Nephron progenitor cell (in vitro differentiated cells): ENCODE results near the gene FAM43B.

Source experiments
- DNase-seq: peaks from one replicate; pipeline ENCODE4 v3.0.0; 2021
- H3K27ac Mint-ChIP-seq: 2 replicates; pipeline ENCODE4 v1.8.0; 2021; ENCODE audit warnings: mild to moderate bottlenecking, moderate library complexity, mixed read lengths
- H3K27me3 Mint-ChIP-seq: 2 replicates; pipeline ENCODE4 v1.8.0; 2021; ENCODE audit warnings: mild to moderate bottlenecking, low read depth, mixed read lengths; ENCODE audit not compliant: poor library complexity
- H3K36me3 Mint-ChIP-seq: 2 replicates; pipeline ENCODE4 v1.8.0; 2021; ENCODE audit warnings: low read depth, mixed read lengths
- H3K4me1 Mint-ChIP-seq: 2 replicates; pipeline ENCODE4 v1.8.0; 2021; ENCODE audit warnings: mixed read lengths
- H3K4me3 Mint-ChIP-seq: 2 replicates; pipeline ENCODE4 v1.8.0; 2021; ENCODE audit warnings: mild to moderate bottlenecking, moderate library complexity, mixed read lengths
- H3K9me3 Mint-ChIP-seq: 2 replicates; pipeline ENCODE4 v1.8.0; 2021; ENCODE audit warnings: mild to moderate bottlenecking, moderate library complexity, mixed read lengths
- TF ChIP-seq, protein P1 (sequence below): fragments of 200-600 bp; sonication (generic); IDR thresholded peaks from 2 replicates; pipeline ENCODE4 v1.5.0; 2021; ENCODE audit warnings: antibody characterized with exemption

The FAM43B gene

DNA sequence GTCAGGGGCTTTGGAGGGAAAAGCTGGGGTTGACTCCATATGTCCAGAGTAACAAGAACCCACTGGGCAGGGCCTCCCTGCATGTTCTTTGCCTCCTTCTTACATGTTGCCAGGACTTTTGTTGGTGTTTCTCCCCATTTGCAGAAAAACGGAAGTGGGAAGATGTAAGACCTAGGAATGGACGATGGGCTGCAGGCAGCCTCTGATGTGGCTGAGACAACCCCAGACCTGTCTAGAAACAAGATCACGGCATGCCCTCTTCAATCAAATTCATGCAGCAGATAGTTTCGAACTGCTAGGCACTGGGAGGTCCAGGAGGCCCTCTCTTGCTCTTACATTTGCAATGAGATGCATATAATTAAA lies 3.4 kb downstream of the FAM43B start:
- no peak overlapping the region for H3K4me3 Mint-ChIP-seq
- TF ChIP-seq, protein P1, sequence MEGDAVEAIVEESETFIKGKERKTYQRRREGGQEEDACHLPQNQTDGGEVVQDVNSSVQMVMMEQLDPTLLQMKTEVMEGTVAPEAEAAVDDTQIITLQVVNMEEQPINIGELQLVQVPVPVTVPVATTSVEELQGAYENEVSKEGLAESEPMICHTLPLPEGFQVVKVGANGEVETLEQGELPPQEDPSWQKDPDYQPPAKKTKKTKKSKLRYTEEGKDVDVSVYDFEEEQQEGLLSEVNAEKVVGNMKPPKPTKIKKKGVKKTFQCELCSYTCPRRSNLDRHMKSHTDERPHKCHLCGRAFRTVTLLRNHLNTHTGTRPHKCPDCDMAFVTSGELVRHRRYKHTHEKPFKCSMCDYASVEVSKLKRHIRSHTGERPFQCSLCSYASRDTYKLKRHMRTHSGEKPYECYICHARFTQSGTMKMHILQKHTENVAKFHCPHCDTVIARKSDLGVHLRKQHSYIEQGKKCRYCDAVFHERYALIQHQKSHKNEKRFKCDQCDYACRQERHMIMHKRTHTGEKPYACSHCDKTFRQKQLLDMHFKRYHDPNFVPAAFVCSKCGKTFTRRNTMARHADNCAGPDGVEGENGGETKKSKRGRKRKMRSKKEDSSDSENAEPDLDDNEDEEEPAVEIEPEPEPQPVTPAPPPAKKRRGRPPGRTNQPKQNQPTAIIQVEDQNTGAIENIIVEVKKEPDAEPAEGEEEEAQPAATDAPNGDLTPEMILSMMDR, result no peak
- no peaks in the 10 kb centered on the region for H3K9me3 Mint-ChIP-seq
- no peak overlapping the region for H3K27ac Mint-ChIP-seq
- peaks cover 25% of the 10 kb centered on the region for H3K27me3 Mint-ChIP-seq
- DNase-seq, result no peak
- H3K4me1 Mint-ChIP-seq, result peaks cover 12% of the 10 kb centered on the region
- no peaks in the 10 kb centered on the region for H3K36me3 Mint-ChIP-seq

DNA sequence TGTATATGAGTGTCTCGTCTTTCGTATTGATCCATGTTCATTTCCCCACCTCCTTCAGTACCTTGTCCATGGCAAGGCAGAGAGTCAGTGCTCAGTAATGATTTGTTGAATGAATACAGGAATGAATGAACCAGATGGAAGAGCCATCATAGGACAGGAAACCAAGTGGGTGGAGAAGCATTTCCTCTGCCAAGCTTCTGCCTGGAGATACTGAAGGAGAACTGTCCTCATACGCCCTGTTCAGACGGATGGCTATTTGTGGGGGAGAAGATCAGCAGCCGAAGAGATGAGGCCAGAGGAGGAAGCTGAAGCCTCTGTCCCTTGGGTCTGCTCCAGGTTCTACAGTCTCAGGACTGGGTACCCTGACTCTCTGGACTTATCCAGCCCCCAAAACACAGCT lies 5.8 kb downstream of the FAM43B start:
- Mint-ChIP-seq H3K4me3 (no peak overlapping the region), H3K9me3 (no peaks in the 10 kb centered on the region), H3K27me3 (peaks cover 5% of the 10 kb centered on the region), H3K27ac (no peak overlapping the region), H3K36me3 (no peaks in the 10 kb centered on the region), H3K4me1 (peaks cover 6% of the 10 kb centered on the region)
- TF ChIP-seq, protein P1, result no peak
- no peak for DNase-seq

DNA sequence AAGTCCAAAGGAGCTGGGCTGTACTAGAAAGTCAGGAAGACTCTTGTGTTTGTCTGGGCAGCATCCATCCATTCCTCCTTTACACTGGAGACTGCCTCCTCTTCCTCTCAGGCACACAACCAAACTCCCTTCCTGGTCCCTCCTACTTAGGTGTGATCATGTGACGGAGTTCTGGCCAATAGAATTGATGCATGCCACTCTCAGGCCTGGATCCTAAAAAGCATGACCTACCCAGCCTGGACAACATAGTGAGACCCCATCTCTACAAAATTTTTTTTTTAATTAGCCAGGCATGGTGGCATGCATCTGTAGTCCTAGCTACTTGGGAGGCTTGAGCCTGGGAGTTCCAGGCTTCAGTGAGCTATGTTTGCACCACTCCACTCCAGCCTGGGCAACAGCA lies 8.6 kb downstream of the FAM43B start:
- H3K4me3 Mint-ChIP-seq, result no peak overlapping the region
- H3K27me3 Mint-ChIP-seq, result peaks cover 29% of the 10 kb centered on the region
- DNase-seq, result no peak
- no peaks in the 10 kb centered on the region for H3K4me1 Mint-ChIP-seq
- no peak overlapping the region for H3K27ac Mint-ChIP-seq
- TF ChIP-seq, protein P1, result no peak
- no peaks in the 10 kb centered on the region for H3K36me3 Mint-ChIP-seq
- no peaks in the 10 kb centered on the region for H3K9me3 Mint-ChIP-seq

DNA sequence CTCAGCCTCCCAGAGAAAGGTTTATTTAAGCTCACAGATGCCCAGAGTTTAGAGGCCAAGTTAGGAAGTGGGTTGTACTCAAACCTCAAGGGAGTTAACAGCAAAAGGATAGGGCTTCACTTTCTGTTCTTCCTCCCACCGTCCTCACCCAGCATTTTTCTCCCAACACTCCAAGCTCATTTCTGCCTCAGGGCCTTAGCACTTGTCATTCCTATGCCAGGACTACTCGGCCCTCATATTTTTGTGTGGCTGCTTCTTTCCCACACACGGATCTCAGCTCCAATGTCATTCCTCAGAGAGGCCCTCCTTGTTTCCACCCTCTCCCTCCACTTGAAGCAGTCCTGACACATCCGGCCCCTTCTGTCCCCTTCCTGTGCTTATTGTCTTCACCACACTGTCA lies 12.9 kb downstream of the FAM43B start:
- no peak overlapping the region for H3K27ac Mint-ChIP-seq
- H3K27me3 Mint-ChIP-seq, result peaks cover 64% of the 10 kb centered on the region
- TF ChIP-seq, protein P1, result no peak
- H3K9me3 Mint-ChIP-seq, result peaks cover under 1% of the 10 kb centered on the region
- no peak overlapping the region for H3K4me3 Mint-ChIP-seq
- H3K4me1 Mint-ChIP-seq, result no peaks in the 10 kb centered on the region
- no peaks in the 10 kb centered on the region for H3K36me3 Mint-ChIP-seq
- DNase-seq, result no peak

DNA sequence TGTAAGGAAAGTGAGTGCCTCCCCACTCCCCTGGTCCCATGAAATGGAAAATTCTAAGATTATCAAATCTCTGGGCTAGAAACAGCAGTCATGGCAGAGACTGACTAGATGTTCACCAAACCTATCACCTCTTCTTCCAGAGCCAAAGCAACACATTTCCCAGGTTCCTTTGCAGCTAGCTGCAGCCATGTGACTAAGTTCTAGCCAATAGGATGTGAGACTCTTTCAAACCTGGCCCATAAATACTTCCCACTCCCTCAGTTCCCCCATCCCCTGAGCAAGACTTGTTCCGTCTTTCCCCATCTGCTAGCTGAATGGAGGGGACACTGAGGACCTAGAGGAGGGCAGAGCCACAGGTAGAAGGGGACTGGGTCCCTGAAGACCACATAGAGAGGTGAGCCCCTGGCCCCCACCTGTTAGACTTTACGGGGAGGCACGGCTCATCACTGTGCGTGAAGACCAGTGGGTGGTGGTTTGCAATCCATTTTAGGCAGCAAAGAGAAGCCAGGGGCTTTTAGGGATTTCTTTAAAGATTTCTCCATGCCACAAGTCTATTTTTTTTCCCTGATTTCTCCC lies 17.2 kb downstream of the FAM43B start:
- H3K4me3 Mint-ChIP-seq, result no peak overlapping the region
- TF ChIP-seq, protein P1, result no peak
- peaks cover 84% of the 10 kb centered on the region for H3K27me3 Mint-ChIP-seq

DNA sequence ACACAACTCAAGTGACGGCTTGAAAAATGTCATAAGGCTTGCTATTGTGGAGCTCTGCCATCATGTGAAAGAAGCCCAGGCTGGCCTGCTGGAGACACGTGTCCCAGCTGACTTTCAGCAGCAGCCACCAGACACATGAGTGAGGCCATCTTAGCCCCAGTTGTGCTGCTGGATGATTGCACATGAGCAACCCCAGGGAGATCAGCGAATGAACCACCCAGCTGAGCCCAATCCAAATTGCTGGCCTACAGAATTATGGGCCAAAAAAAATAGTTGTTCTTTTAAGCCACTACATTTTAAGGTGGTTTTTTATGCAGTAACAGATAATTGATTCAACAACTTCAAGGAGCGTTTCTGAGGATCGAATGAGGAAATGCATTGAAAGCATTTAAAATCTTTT lies 19.1 kb downstream of the FAM43B start:
- Mint-ChIP-seq H3K27ac (no peak overlapping the region), H3K27me3 (peaks cover 78% of the 10 kb centered on the region)

More for the DNA sequence above, 17.2 kb downstream of the FAM43B start:
- no peaks in the 10 kb centered on the region for H3K36me3 Mint-ChIP-seq
- peaks cover 13% of the 10 kb centered on the region for H3K9me3 Mint-ChIP-seq
- DNase-seq, result no peak
- H3K4me1 Mint-ChIP-seq, result no peaks in the 10 kb centered on the region
- no peak overlapping the region for H3K27ac Mint-ChIP-seq

More for the DNA sequence above, 19.1 kb downstream of the FAM43B start:
- Mint-ChIP-seq H3K9me3 (peaks cover 13% of the 10 kb centered on the region), H3K36me3 (no peaks in the 10 kb centered on the region), H3K4me1 (no peaks in the 10 kb centered on the region), H3K4me3 (no peak overlapping the region)
- no peak for DNase-seq
- TF ChIP-seq, protein P1, result no peak
